ENCODE results near the gene ZNF513.

GRCh38 chr2:27356382-27357181 lies 24.0 kb downstream of the ZNF513 start, which contains the start of gene GTF3C2:
- TF ChIP-seq TAF1 (IDR thresholded peaks at IDR 0.05; ENCODE audit: low read depth, low read length) (peak; percentile 56), POLR2A (IDR thresholded peaks at IDR 0.05; ENCODE audit: low read depth, low read length) (peak; percentile 91), POLR2AphosphoS5 (IDR thresholded peaks at IDR 0.05; ENCODE audit: low read depth, low read length) (peak; percentile 87; the same call in 1 of the 2 replicates), PAX5 (IDR thresholded peaks at IDR 0.05; ENCODE audit: insufficient read depth, low read length, severe bottlenecking) (no peak), POU2F2 (IDR thresholded peaks at IDR 0.05; ENCODE audit: low read depth, low read length) (peak; percentile 71), SPI1 (IDR thresholded peaks at IDR 0.05; ENCODE audit: low read depth, low read length) (no peak)
